ENCODE measurements around the gene COL26A1. TPM values are rescaled to one million over a fixed set of nuclear protein-coding genes. Genes with fewer than 3 reads are reported as not detected.

Gene COL26A1
- total RNA-seq, 1 donor from 2014 or later: 128 TPM

DNA sequence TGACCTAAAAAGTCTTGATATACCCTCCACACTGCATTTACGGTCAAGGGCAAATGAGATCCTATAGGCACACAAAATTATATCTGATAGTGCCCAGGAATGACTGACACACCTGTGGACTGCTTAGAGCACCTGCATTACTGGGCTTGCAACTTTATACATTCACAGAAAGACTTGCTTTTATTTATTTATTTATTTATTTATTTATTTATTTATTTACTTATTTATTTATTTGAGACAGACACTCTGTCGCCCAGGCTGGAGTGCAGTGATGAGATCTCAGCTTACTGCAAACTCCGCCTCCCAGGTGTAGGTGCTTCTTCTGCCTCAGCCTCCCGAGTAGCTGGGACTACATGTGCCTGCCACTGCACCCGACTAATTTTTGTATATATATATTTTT is 34.5 kb upstream of the COL26A1 start:
- DNase-seq (ENCODE audit: extremely low spot score, unreplicated experiment): no peak
- TF ChIP-seq CTCF (IDR thresholded peaks at IDR 0.05): no peak
- no peak overlapping the region for H3K4me3 Mint-ChIP-seq (ENCODE audit: unreplicated experiment)
- H3K36me3 Mint-ChIP-seq (ENCODE audit: unreplicated experiment): no peaks in the 10 kb centered on the region
- H3K27ac Mint-ChIP-seq (ENCODE audit: unreplicated experiment): no peak overlapping the region
- no peaks in the 10 kb centered on the region for H3K9me3 Mint-ChIP-seq (ENCODE audit: unreplicated experiment)
- H3K27me3 Mint-ChIP-seq (ENCODE audit: unreplicated experiment): peaks cover 3% of the 10 kb centered on the region
- H3K4me1 Mint-ChIP-seq (ENCODE audit: unreplicated experiment): no peaks in the 10 kb centered on the region

DNA sequence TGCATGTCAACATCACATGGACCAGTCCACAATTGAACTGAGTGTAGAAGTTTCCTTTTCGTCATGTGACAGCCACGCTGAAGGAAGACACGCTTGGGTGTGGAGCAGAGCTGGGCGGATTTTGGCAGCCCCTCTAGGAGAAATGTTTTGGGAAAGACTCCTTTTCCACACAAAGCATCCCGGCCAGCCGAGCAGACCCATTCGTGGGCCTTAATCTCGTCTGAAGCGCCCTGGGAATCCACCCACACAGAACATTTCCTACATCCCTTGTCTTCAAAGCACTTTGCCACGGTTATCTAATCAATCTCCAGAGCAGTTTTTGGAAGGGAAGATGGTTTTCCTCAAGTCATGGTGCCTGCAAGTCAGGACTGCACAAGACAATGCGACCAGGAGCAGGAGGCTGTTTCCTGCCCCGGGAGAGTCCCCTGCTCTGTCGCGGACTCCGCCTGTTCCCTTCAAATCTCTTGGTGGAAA is 32.6 kb upstream of the COL26A1 start:
- Mint-ChIP-seq H3K36me3 (ENCODE audit: unreplicated experiment) (no peaks in the 10 kb centered on the region), H3K4me3 (ENCODE audit: unreplicated experiment) (no peak overlapping the region), H3K27me3 (ENCODE audit: unreplicated experiment) (peaks cover 3% of the 10 kb centered on the region), H3K27ac (ENCODE audit: unreplicated experiment) (no peak overlapping the region), H3K9me3 (ENCODE audit: unreplicated experiment) (no peaks in the 10 kb centered on the region), H3K4me1 (ENCODE audit: unreplicated experiment) (no peaks in the 10 kb centered on the region)
- TF ChIP-seq CTCF (IDR thresholded peaks at IDR 0.05): no peak
- no peak for DNase-seq (ENCODE audit: extremely low spot score, unreplicated experiment)

DNA sequence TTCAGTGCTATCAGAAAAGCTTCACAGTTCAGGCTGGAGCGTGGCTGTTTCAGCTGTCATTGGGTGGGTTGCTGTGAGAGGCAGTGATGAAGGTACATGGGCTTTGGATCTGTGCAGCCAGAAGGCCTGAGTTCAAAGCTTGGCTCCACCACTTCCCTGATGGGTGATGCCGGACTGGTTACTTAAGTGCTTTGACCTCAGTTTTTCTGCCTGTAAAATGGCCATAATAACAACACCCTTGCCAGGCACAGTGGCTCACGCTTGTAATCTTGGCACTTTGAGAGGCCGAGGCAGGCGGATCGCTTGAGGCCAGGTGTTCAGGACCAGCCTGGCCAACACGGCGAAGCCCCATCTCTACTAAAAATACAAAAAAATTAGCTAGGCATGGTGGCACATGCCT is 30.6 kb upstream of the COL26A1 start:
- H3K36me3 Mint-ChIP-seq (ENCODE audit: unreplicated experiment): no peaks in the 10 kb centered on the region
- no peak overlapping the region for H3K27ac Mint-ChIP-seq (ENCODE audit: unreplicated experiment)
- no peak overlapping the region for H3K4me3 Mint-ChIP-seq (ENCODE audit: unreplicated experiment)
- no peak for TF ChIP-seq CTCF (IDR thresholded peaks at IDR 0.05)
- no peaks in the 10 kb centered on the region for H3K4me1 Mint-ChIP-seq (ENCODE audit: unreplicated experiment)
- no peaks in the 10 kb centered on the region for H3K9me3 Mint-ChIP-seq (ENCODE audit: unreplicated experiment)
- H3K27me3 Mint-ChIP-seq (ENCODE audit: unreplicated experiment): no peaks in the 10 kb centered on the region
- DNase-seq (ENCODE audit: extremely low spot score, unreplicated experiment): no peak

- H3K4me3 Mint-ChIP-seq (ENCODE audit: unreplicated experiment): no peak overlapping the region
- TF ChIP-seq CTCF (IDR thresholded peaks at IDR 0.05): no peak
- DNase-seq (ENCODE audit: extremely low spot score, unreplicated experiment): no peak
- no peaks in the 10 kb centered on the region for H3K4me1 Mint-ChIP-seq (ENCODE audit: unreplicated experiment)
- no peaks in the 10 kb centered on the region for H3K36me3 Mint-ChIP-seq (ENCODE audit: unreplicated experiment)
- H3K27ac Mint-ChIP-seq (ENCODE audit: unreplicated experiment): no peak overlapping the region
- H3K27me3 Mint-ChIP-seq (ENCODE audit: unreplicated experiment): no peaks in the 10 kb centered on the region
- H3K9me3 Mint-ChIP-seq (ENCODE audit: unreplicated experiment): no peaks in the 10 kb centered on the region
These were observed 28.8 kb upstream of the COL26A1 start for GRCh38 chr7:101333912-101334311.

GRCh38 chr7:101340379-101340778 is 22.3 kb upstream of the COL26A1 start:
- H3K4me1 Mint-ChIP-seq (ENCODE audit: unreplicated experiment): no peaks in the 10 kb centered on the region
- H3K9me3 Mint-ChIP-seq (ENCODE audit: unreplicated experiment): no peaks in the 10 kb centered on the region
- H3K4me3 Mint-ChIP-seq (ENCODE audit: unreplicated experiment): no peak overlapping the region
- no peaks in the 10 kb centered on the region for H3K27me3 Mint-ChIP-seq (ENCODE audit: unreplicated experiment)
- no peak overlapping the region for H3K27ac Mint-ChIP-seq (ENCODE audit: unreplicated experiment)
- H3K36me3 Mint-ChIP-seq (ENCODE audit: unreplicated experiment): no peaks in the 10 kb centered on the region
- no peak for TF ChIP-seq CTCF (IDR thresholded peaks at IDR 0.05)
- DNase-seq (ENCODE audit: extremely low spot score, unreplicated experiment): no peak

Measured in osteocyte (in vitro differentiated cells).